GM12878 (cell line): ENCODE data around the gene CTPS1.

Source experiments
- CHD4 ChIP-seq: fragments of 200-600 bp; sonication (generic); IDR thresholded peaks from 2 replicates; pipeline ENCODE4 v1.6.1; 2016; ENCODE audit warnings: mild to moderate bottlenecking
- JUND ChIP-seq: IDR thresholded peaks from 2 replicates; pipeline ENCODE4 v1.6.1; 2012; ENCODE audit warnings: low read depth, mild to moderate bottlenecking, low read length, improper control_type of control experiment, moderate library complexity
- NFYB ChIP-seq: IDR thresholded peaks from 2 replicates; pipeline ENCODE4 v1.6.1; 2011; ENCODE audit warnings: low read depth, mild to moderate bottlenecking, low read length, improper control_type of control experiment, moderate library complexity; ENCODE audit not compliant: insufficient read depth
- POLR2A ChIP-seq: IDR thresholded peaks from 2 replicates; pipeline ENCODE4 v1.6.1; 2011; ENCODE audit warnings: low read depth, mild to moderate bottlenecking, low read length
- POLR2AphosphoS5 ChIP-seq: IDR thresholded peaks from 2 replicates; pipeline ENCODE4 v1.6.1; 2011; ENCODE audit warnings: mild to moderate bottlenecking, low read length, inconsistent platforms
- SIN3A ChIP-seq: IDR thresholded peaks from 2 replicates; pipeline ENCODE4 v1.6.1; 2012; ENCODE audit warnings: low read depth, low read length, improper control_type of control experiment
- ZNF207 ChIP-seq: fragments of 450-650 bp; IDR thresholded peaks from 2 replicates; pipeline ENCODE4 v1.6.1; 2014; ENCODE audit warnings: antibody characterized with exemption, mild to moderate bottlenecking, borderline replicate concordance
- TF ChIP-seq, protein P1 (sequence below): IDR thresholded peaks from 2 replicates; pipeline ENCODE4 v1.6.1; 2012; ENCODE audit warnings: mild to moderate bottlenecking, low read depth, low read length
- TF ChIP-seq, protein P2 (sequence below), 3 experiments: IDR thresholded peaks in 2 of 3; conservative IDR thresholded peaks in 1 of 3; 2 replicates each; pipeline ENCODE4 v1.5.1; 2011; ENCODE audit warnings: low read depth in 3 of 3, low read length in 3 of 3, mild to moderate bottlenecking in 3 of 3, control low read depth in 2 of 3, moderate library complexity in 2 of 3, inconsistent platforms in 1 of 3, mixed read lengths in 1 of 3; ENCODE audit not compliant: control insufficient read depth in 2 of 3, insufficient read depth in 1 of 3; ENCODE audit errors: extremely low read depth in 1 of 3
- TF ChIP-seq, protein P3 (sequence below): IDR thresholded peaks from 2 replicates; pipeline ENCODE4 v1.6.1; 2011; ENCODE audit warnings: borderline replicate concordance, low read depth, mild to moderate bottlenecking, moderate library complexity, low read length; ENCODE audit not compliant: insufficient read depth, poor library complexity, severe bottlenecking

DNA sequence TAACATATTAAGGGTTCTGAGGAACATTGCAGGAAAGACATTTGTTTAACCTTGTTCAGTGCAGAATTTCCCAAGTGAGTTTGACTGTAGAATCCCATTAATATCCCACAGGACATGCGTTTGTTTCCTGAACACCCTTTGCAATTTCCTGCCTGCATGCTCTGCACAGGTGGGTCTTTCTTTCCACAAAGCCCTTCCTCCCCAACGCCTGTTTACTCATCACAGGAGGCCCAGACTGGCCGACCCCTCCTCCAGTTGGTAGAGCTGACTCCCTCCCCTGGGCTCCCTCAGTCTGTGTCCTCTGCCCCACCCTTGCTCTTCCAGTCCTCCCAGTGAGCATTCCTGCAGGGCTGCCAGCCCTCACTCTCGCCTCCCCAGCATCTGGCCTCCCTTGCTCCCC, 47.5 kb upstream of the CTPS1 start:
- TF ChIP-seq, protein P1, sequence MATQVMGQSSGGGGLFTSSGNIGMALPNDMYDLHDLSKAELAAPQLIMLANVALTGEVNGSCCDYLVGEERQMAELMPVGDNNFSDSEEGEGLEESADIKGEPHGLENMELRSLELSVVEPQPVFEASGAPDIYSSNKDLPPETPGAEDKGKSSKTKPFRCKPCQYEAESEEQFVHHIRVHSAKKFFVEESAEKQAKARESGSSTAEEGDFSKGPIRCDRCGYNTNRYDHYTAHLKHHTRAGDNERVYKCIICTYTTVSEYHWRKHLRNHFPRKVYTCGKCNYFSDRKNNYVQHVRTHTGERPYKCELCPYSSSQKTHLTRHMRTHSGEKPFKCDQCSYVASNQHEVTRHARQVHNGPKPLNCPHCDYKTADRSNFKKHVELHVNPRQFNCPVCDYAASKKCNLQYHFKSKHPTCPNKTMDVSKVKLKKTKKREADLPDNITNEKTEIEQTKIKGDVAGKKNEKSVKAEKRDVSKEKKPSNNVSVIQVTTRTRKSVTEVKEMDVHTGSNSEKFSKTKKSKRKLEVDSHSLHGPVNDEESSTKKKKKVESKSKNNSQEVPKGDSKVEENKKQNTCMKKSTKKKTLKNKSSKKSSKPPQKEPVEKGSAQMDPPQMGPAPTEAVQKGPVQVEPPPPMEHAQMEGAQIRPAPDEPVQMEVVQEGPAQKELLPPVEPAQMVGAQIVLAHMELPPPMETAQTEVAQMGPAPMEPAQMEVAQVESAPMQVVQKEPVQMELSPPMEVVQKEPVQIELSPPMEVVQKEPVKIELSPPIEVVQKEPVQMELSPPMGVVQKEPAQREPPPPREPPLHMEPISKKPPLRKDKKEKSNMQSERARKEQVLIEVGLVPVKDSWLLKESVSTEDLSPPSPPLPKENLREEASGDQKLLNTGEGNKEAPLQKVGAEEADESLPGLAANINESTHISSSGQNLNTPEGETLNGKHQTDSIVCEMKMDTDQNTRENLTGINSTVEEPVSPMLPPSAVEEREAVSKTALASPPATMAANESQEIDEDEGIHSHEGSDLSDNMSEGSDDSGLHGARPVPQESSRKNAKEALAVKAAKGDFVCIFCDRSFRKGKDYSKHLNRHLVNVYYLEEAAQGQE, result no peak
- TF ChIP-seq, protein P2, sequence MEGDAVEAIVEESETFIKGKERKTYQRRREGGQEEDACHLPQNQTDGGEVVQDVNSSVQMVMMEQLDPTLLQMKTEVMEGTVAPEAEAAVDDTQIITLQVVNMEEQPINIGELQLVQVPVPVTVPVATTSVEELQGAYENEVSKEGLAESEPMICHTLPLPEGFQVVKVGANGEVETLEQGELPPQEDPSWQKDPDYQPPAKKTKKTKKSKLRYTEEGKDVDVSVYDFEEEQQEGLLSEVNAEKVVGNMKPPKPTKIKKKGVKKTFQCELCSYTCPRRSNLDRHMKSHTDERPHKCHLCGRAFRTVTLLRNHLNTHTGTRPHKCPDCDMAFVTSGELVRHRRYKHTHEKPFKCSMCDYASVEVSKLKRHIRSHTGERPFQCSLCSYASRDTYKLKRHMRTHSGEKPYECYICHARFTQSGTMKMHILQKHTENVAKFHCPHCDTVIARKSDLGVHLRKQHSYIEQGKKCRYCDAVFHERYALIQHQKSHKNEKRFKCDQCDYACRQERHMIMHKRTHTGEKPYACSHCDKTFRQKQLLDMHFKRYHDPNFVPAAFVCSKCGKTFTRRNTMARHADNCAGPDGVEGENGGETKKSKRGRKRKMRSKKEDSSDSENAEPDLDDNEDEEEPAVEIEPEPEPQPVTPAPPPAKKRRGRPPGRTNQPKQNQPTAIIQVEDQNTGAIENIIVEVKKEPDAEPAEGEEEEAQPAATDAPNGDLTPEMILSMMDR (IDR thresholded peaks at IDR 0.05 in 2 of 3, conservative IDR thresholded peaks at IDR 0.05 in 1 of 3; ENCODE audit: control insufficient read depth in 2 of 3, extremely low read depth in 1 of 3, insufficient read depth in 1 of 3, low read depth in 3 of 3, low read length in 3 of 3), result no peak
- TF ChIP-seq POLR2AphosphoS5 (no peak), NFYB (no peak), ZNF207 (no peak), POLR2A (no peak), JUND (no peak), SIN3A (no peak), CHD4 (no peak)
- TF ChIP-seq, protein P3, sequence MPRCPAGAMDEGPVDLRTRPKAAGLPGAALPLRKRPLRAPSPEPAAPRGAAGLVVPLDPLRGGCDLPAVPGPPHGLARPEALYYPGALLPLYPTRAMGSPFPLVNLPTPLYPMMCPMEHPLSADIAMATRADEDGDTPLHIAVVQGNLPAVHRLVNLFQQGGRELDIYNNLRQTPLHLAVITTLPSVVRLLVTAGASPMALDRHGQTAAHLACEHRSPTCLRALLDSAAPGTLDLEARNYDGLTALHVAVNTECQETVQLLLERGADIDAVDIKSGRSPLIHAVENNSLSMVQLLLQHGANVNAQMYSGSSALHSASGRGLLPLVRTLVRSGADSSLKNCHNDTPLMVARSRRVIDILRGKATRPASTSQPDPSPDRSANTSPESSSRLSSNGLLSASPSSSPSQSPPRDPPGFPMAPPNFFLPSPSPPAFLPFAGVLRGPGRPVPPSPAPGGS, result no peak
